B cell (primary cell): Measurements from ENCODE around the gene PARN. TPM values are rescaled to one million over a fixed set of nuclear protein-coding genes. Genes with fewer than 3 reads are reported as not detected.

ENCODE experiments used
- ATAC-seq: fragments of 200-7000 bp; cut with Tn5 transposase; one replicate; pipeline ENCODE4 v1.10.0; 2021; ENCODE audit warnings: low read depth, mild to moderate bottlenecking, moderate number of reproducible peaks, moderate library complexity
- CTCF ChIA-PET: fragments of 350-600 bp; sonication (Branson Sonifier 250); formaldehyde crosslinking; loops from one replicate; lab custom pipeline; 2021; ENCODE audit warnings: antibody characterized with exemption, inconsistent platforms; lab: Charles Lee
- POLR2A ChIA-PET: fragments of 350-600 bp; sonication (Branson Sonifier 250); formaldehyde crosslinking; loops from one replicate; lab custom pipeline; 2021; ENCODE audit warnings: antibody characterized with exemption; lab: Charles Lee
- DNase-seq: peaks from one replicate; pipeline ENCODE4 v3.0.0; 2013
- H2AFZ ChIP-seq: 2 replicates; pipeline ENCODE4 v1.6.1; 2012; ENCODE audit warnings: mild to moderate bottlenecking, low read depth, low read length; ENCODE audit not compliant: insufficient read depth, poor library complexity, severe bottlenecking
- H3K27ac ChIP-seq, 2 donors: 1 replicate in 1 of 2; 2 replicates in 1 of 2; pipeline ENCODE4 v1.5.1; 2012 to 2013; ENCODE audit warnings: low read length in 2 of 2, mild to moderate bottlenecking in 2 of 2, moderate library complexity in 1 of 2
- H3K27me3 ChIP-seq, 4 experiments: fragments of 200-600 bp in 1 of 4; sonication (generic) in 1 of 4; replicated peaks in 1 of 4; 1 replicate in 2 of 4; 2 replicates in 2 of 4; pipeline versions ENCODE4 v1.6.1 to v1.7.0; 2013 to 2016; ENCODE audit warnings: low read length in 3 of 4, mild to moderate bottlenecking in 2 of 4, mixed read lengths in 1 of 4, moderate library complexity in 1 of 4; ENCODE audit not compliant: insufficient read depth in 4 of 4, control insufficient read depth in 3 of 4; ENCODE audit errors: control extremely low read depth in 1 of 4
- H3K36me3 ChIP-seq, 2 experiments: replicated peaks in 1 of 2; 1 replicate in 1 of 2; 2 replicates in 1 of 2; pipeline versions ENCODE4 v1.6.1 to v1.7.1; 2013; ENCODE audit warnings: low read length in 1 of 2; ENCODE audit not compliant: insufficient read depth in 2 of 2, control insufficient read depth in 1 of 2; ENCODE audit errors: control extremely low read depth in 1 of 2, extremely low read depth in 1 of 2
- H3K4me1 ChIP-seq, 2 donors: fragments of 200-600 bp in 1 of 2; sonication (generic) in 1 of 2; 1 replicate in 1 of 2; 2 replicates in 1 of 2; pipeline versions ENCODE4 v1.5.1 to v1.6.1; 2013 to 2017; ENCODE audit warnings: low read length in 2 of 2; ENCODE audit not compliant: control insufficient read depth in 2 of 2, insufficient read depth in 2 of 2
- H3K4me2 ChIP-seq: replicated peaks from 2 replicates; pipeline ENCODE3; 2012; ENCODE audit warnings: mild to moderate bottlenecking, low read depth, low read length; ENCODE audit not compliant: poor library complexity, severe bottlenecking
- H3K4me3 ChIP-seq, 5 experiments: fragments of 200-600 bp in 1 of 5; sonication (generic) in 1 of 5; 1 replicate in 3 of 5; 2 replicates in 2 of 5; pipeline versions ENCODE4 v1.5.1 to v1.7.0; 2011 to 2016; ENCODE audit warnings: low read length in 4 of 5, mild to moderate bottlenecking in 4 of 5, low read depth in 2 of 5, control low read depth in 1 of 5, moderate library complexity in 1 of 5; ENCODE audit not compliant: insufficient read depth in 1 of 5; ENCODE audit errors: control extremely low read depth in 1 of 5, extremely low read depth in 1 of 5
- H3K79me2 ChIP-seq: fragments of 200-600 bp; sonication (generic); one replicate; pipeline ENCODE4 v1.6.0; 2016; ENCODE audit warnings: low read length; ENCODE audit not compliant: control insufficient read depth, insufficient read depth
- H3K9ac ChIP-seq: fragments of 200-600 bp; sonication (generic); 2 replicates; pipeline ENCODE4 v1.6.1; 2017; ENCODE audit warnings: mild to moderate bottlenecking, low read length, moderate library complexity
- H3K9me3 ChIP-seq, 3 donors: one replicate each; pipeline versions ENCODE4 v1.6.1 to v1.7.1; 2013; ENCODE audit warnings: low read length in 2 of 3; ENCODE audit not compliant: control insufficient read depth in 2 of 3, insufficient read depth in 1 of 3; ENCODE audit errors: control extremely low read depth in 1 of 3
- H4K20me1 ChIP-seq: 2 replicates; pipeline ENCODE4 v1.6.0; 2012; ENCODE audit warnings: mild to moderate bottlenecking, low read length; ENCODE audit not compliant: insufficient read depth, control insufficient read depth, poor library complexity, severe bottlenecking
- H3K27ac Mint-ChIP-seq: one replicate; pipeline ENCODE4 v1.8.0; 2021; ENCODE audit warnings: mixed read lengths
- H3K27me3 Mint-ChIP-seq: one replicate; pipeline ENCODE4 v1.8.0; 2021; ENCODE audit warnings: mixed read lengths
- H3K4me1 Mint-ChIP-seq: one replicate; pipeline ENCODE4 v1.8.0; 2021; ENCODE audit warnings: mixed read lengths
- H3K4me3 Mint-ChIP-seq: one replicate; pipeline ENCODE4 v1.8.0; 2021; ENCODE audit warnings: mixed read lengths
- H3K9me3 Mint-ChIP-seq: one replicate; pipeline ENCODE4 v1.8.0; 2022; ENCODE audit warnings: mixed read lengths; ENCODE audit not compliant: insufficient read depth
- CTCF ChIP-seq: fragments of 200-600 bp; IDR thresholded peaks from one replicate; pipeline ENCODE4 v1.8.0; 2022; ENCODE audit warnings: antibody characterized with exemption, mild to moderate bottlenecking
- EZH2 ChIP-seq: IDR thresholded peaks from 2 replicates; pipeline ENCODE4 v1.6.1; 2012; ENCODE audit warnings: borderline replicate concordance, low read depth, mild to moderate bottlenecking, moderate library complexity, low read length; ENCODE audit not compliant: insufficient read depth, poor library complexity, severe bottlenecking
- WGBS: methylation state at CpG from one replicate; pipeline ENCODE4 v1.1.5; 2013; ENCODE audit warnings: missing lambda C conversion rate; ENCODE audit not compliant: insufficient coverage; 5-methylcytosine and 5-hydroxymethylcytosine counted together
- intact Hi-C: fragments of 100-400 bp; cut with micrococcal nuclease; formaldehyde crosslinking; loops from one replicate; pipeline ENCODE4 v1.10.0; 2022
- polyA plus RNA-seq: library from polyadenylated mRNA; depleted of rRNA; stranded (reverse); fragments of >200 nt; gene quantifications from 2 replicates; pipeline ENCODE4 v1.2.3, GENCODE V29; 2012
- total RNA-seq, 2 donors: library from RNA; stranded (reverse); fragments of 120-200 nt in 1 of 2; gene quantifications; 1 replicate in 1 of 2; 2 replicates in 1 of 2; pipeline versions ENCODE4 v1.2.3 to v1.2.4, GENCODE V29; 2013 to 2022

PARN gene
- total and polyA plus RNA-seq, 2 donors (not counting 1 experiment from before 2014, with no cell fraction given): 25.3 to 62.2 TPM

- POLR2A ChIA-PET: no interaction called here
- Histone ChIP-seq H3K27ac (no peak overlapping the region), H2AFZ (no peak overlapping the region), H3K4me1 (peaks cover 0 to 2% of the 10 kb centered on the region in 2 donors), H3K27me3 (no peaks in the 10 kb centered on the region), H3K79me2 (peaks cover 8% of the 10 kb centered on the region), H3K4me3 (no peak overlapping the region), H3K9ac (no peak overlapping the region), H3K9me3 (no peaks in the 10 kb centered on the region), H4K20me1 (peaks cover 19% of the 10 kb centered on the region), H3K36me3 (peaks cover 2 to 4% of the 10 kb centered on the region in 2 experiments), H3K4me2 (no peak overlapping the region)
- 100% methylated on average over 1 of the region's 3 CpGs for WGBS
- CTCF ChIA-PET: no interaction called here
- DNase-seq: no peak
- Mint-ChIP-seq H3K9me3 (no peaks in the 10 kb centered on the region), H3K4me3 (no peak overlapping the region), H3K27me3 (no peaks in the 10 kb centered on the region), H3K4me1 (peaks cover 8% of the 10 kb centered on the region), H3K27ac (no peak overlapping the region)
- TF ChIP-seq CTCF: no peak
- no peak for TF ChIP-seq EZH2
- intact Hi-C loops: loop anchor here (5.0 kb wide), 1 partner anchor 238 kb away; no protein-coding TSS in a partner anchor
- no peak for ATAC-seq
These were observed 105.1 kb downstream of the PARN start for GRCh38 chr16:14524979-14525378.

- no peak for DNase-seq
- ATAC-seq: no peak
- Histone ChIP-seq H3K27me3 (no peaks in the 10 kb centered on the region), H3K9me3 (no peaks in the 10 kb centered on the region), H3K27ac (no peak overlapping the region), H2AFZ (no peak overlapping the region), H3K9ac (no peak overlapping the region), H3K4me3 (no peak overlapping the region), H3K36me3 (peaks cover 0 to 4% of the 10 kb centered on the region in 2 experiments), H4K20me1 (peaks cover 12% of the 10 kb centered on the region), H3K79me2 (peaks cover 8% of the 10 kb centered on the region), H3K4me1 (no peaks in the 10 kb centered on the region), H3K4me2 (no peak overlapping the region)
- H3K27me3 Mint-ChIP-seq: no peaks in the 10 kb centered on the region
- ChIA-PET POLR2A (no interaction called here), CTCF (interaction anchor here (0.8 to 1.2 kb wide), 2 partner anchors 238 to 555 kb away, joined by 3 read pairs; no protein-coding TSS in a partner anchor)
- intact Hi-C loops: no loop called here
- H3K4me3 Mint-ChIP-seq: no peak overlapping the region
- no peak overlapping the region for H3K27ac Mint-ChIP-seq
- H3K9me3 Mint-ChIP-seq: no peaks in the 10 kb centered on the region
- TF ChIP-seq EZH2 (no peak), CTCF (no peak)
- WGBS: no CpG with 5 or more reads among the region's 2 CpGs
- peaks cover 2% of the 10 kb centered on the region for H3K4me1 Mint-ChIP-seq
These were observed 106.4 kb downstream of the PARN start for GRCh38 chr16:14523632-14524031.
